GM20000 (cell line): ENCODE results near the gene QRICH2.
"Not testable (repeated sequence)": the region's sequence is repeated elsewhere in the genome, so short reads cannot be mapped to it uniquely, and the experiment has no call there.

Experiments
- DNase-seq: peaks from one replicate; pipeline ENCODE4 v3.0.0; 2012; ENCODE audit warnings: low spot score
- CTCF ChIP-seq: IDR thresholded peaks from 2 replicates; pipeline ENCODE4 v1.5.1; 2012; ENCODE audit warnings: mild to moderate bottlenecking, control low read depth; ENCODE audit errors: extremely low read depth, missing control alignments

QRICH2 gene

GRCh38 chr17:76237859-76238313 is 70.2 kb downstream of the QRICH2 start:
- TF ChIP-seq CTCF = no peak
- DNase-seq = no peak

GRCh38 chr17:76236603-76237002 is 71.5 kb downstream of the QRICH2 start:
- TF ChIP-seq CTCF = no peak
- DNase-seq = no peak

- TF ChIP-seq CTCF = no peak
- no peak for DNase-seq
Measured at GRCh38 chr17:76235883-76236282, 72.2 kb downstream of the QRICH2 start.

DNA sequence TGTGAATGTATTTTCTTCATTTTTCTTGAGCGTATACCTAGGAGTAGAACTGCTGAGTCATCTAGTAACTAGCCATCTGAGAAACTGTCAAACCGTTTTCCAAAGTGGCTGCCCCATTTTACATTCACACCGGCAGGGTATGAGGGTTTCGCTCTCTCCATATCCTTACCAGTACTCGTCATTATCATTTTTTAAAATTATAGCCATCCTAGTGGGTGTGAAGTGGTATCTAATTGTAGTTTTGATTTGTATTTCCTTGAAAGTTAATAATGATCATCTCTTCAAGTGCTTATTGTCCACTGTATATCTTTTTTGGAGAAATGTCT is 73.8 kb downstream of the QRICH2 start:
- no peak for TF ChIP-seq CTCF

GRCh38 chr17:76233588-76234353 is 74.3 kb downstream of the QRICH2 start:
- no peak for TF ChIP-seq CTCF
- DNase-seq = no peak

More for the DNA sequence above, 73.8 kb downstream of the QRICH2 start:
- peak; percentile 44 for DNase-seq

- DNase-seq = no peak
- no peak for TF ChIP-seq CTCF
Measured at GRCh38 chr17:76232342-76232741, 75.7 kb downstream of the QRICH2 start.

- not testable (repeated sequence) for DNase-seq
Measured at GRCh38 chr17:76226749-76227148, 81.3 kb downstream of the QRICH2 start.

DNA sequence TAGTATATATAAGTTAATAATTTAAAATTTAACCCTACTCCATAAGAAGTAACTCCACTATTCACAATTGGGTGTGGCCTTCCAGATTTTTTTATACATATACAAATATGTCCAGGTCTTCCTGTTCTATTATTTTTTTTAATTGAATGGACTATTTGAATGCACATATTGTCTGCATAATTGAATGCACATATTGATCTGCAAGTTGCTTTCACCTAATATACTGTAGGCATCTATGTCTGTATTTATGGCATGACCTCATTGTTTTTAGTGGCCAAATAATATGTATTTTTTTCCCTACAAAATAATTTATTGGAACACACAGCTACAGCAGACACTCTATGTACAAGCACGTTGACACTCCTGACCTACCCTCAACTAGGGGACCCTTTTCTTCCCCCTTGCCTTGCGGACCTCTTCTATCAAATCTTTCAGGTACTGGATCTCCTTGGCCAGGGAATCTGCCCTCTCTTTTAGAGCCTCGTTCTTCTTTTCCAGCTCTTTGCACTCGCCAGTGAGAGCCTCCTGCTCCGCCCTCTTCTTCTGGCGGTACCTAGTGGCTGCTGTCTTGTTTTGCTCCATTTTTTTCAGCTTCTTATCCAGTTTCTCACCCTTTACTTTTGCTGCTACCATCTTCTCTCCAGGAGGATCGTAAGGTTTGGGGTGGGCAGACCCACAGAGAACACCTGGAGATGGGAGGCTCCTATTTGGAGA is 82.5 kb downstream of the QRICH2 start:
- DNase-seq = not testable (repeated sequence)
